Endometrial microvascular endothelial cells (primary cell): Measurements from ENCODE around the gene FBRSL1. TPM values are rescaled to one million over a fixed set of nuclear protein-coding genes. Genes with fewer than 3 reads are reported as not detected.
"Not testable (repeated sequence)": the region's sequence is repeated elsewhere in the genome, so short reads cannot be mapped to it uniquely, and the experiment has no call there.

Experiments used
- in situ Hi-C: cut with HindIII; loops from 2 replicates; pipeline ENCODE4 v1.10.0; 2017; ENCODE audit warnings: low sequenced_read_pairs, low pct_unique_long_range_greater_than_20kb; ENCODE audit errors: inconsistent ontology term
- total RNA-seq: library from RNA; depleted of rRNA; stranded (reverse); fragments of >200 nt; gene quantifications from one replicate; pipeline ENCODE4 v1.2.3, GENCODE V29; 2015; ENCODE audit errors: inconsistent ontology term

The FBRSL1 gene
- total RNA-seq, 1 donor from 2014 or later: 8.3 TPM

GRCh38 chr12:132466241-132467201 is 23.4 kb upstream of the FBRSL1 start:
- in situ Hi-C loops: no loop called here

DNA sequence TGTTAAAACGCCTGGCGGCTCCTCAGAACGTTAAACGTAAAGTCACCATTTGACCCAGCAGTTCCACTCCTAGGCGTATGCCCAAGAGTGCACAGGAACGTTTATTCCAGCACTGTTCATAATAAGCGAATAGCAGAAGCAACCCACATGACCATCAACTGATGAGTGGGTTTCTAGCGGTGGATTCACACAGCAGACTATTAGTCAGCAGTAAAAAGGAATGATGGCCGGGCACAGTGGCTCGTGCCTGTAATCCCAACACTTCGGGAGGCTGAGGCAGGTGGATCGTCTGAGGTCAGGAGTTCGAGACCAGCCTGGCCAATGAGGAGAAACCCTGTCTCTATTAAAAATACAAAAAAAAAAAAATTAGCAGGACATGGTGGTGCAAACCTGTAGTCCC is 22.4 kb upstream of the FBRSL1 start:
- in situ Hi-C loops: no loop called here

- in situ Hi-C loops: no loop called here
These were observed 20.5 kb upstream of the FBRSL1 start for GRCh38 chr12:132469423-132469822.

DNA sequence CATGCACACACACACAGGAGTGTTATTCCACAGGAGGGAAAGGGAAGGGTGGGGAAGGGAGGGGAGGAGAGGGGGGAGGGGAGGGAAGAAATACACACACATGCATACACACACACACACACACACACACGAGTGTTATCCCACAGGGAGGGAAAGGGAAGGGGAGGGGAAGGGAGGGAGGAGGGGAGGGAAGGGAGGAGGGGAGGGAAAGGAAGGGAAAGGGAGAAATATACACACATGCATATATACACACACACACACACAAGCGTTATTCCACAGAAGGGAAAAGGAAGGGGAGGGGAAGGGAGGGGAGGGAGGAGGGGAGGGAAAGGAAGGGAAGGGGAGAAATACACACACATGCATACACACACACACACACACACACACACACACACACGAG is 19.6 kb upstream of the FBRSL1 start:
- in situ Hi-C loops: no loop called here

DNA sequence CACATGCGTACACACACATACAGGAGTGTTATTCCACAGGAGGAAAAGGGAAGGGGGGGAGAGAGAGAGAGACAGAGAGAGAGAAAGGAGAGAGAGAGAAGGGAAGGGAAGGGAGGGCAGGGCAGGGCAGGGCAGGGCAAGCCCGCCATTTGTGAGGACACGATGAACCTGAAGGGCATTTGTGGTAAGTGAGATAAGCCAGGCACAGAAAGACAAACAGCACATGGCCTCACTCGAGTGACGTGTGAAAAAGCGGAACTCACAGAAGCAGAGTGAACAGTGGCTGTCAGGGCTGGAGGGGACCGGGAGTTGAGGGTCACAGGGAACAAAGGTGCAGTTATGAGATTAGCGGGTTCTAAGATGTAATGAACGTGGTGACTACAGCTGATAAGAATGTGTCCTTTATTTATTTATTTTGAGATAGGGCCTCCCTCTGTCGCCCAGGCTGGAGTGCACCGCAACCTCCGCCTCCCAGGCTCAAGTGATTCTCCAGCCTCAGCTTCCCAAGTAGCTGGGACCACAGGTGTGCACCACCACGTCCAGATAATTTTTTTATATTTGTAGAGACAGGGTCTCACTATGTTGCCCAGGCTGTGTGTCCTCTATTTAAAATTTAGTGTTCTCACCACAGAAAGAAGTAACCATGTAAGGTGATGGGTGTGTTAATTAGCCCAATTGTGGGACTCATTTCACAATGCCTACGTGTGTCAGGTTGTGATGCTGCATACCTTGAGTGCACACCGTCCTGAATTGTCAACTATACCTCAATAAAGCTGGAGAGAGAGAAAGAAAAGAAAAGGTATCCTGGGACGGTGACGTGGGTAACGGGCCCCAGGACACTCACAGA is 18.7 kb upstream of the FBRSL1 start:
- in situ Hi-C loops: no loop called here

- in situ Hi-C loops: no loop called here
These were observed 18.1 kb upstream of the FBRSL1 start for GRCh38 chr12:132471858-132472255.

DNA sequence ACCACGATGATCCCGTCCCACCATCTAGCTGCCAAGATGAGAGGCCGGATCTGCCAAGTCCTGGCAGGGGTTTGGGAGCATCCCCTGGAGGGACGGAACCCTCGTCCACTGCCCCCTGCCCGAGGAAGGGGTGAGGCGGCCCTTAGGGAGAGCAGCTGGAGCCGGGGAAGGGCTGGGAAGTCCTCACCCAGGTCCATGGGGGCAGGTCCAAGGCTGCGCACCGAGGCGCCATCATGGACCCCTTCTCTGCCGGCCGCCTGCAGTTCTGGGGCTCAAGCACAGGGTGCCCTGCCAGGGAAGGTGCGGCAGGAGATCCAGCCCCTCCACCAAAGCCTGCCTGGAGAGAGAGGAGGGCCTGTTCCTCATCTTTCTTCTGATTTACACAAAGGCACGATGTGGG is 17.6 kb upstream of the FBRSL1 start:
- in situ Hi-C loops: no loop called here

DNA sequence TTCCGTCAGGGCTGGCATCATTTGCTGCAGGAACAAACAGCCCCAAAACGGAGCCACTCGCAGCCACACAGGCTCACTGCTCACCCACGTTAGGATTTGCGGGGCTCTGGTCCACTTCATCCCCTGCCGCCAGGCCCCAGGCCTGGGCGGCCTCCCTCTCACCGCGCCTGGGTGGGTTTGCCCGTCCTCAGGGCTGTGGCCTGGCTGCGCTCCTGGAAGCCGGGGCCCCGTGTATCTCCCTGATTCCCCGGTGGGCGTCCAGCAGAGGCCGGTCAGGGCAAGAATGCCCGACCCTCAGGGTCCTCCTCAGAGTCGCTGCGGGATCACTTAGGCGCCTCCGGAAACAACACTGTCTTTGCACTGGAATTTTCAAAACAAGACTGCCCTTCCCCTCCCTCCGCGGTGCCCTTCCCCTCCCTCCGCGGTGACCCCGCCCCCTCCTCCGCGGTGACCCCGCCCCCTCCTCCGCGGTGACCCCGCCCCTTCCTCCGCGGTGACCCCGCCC is 15.7 kb upstream of the FBRSL1 start:
- in situ Hi-C loops: no loop called here

DNA sequence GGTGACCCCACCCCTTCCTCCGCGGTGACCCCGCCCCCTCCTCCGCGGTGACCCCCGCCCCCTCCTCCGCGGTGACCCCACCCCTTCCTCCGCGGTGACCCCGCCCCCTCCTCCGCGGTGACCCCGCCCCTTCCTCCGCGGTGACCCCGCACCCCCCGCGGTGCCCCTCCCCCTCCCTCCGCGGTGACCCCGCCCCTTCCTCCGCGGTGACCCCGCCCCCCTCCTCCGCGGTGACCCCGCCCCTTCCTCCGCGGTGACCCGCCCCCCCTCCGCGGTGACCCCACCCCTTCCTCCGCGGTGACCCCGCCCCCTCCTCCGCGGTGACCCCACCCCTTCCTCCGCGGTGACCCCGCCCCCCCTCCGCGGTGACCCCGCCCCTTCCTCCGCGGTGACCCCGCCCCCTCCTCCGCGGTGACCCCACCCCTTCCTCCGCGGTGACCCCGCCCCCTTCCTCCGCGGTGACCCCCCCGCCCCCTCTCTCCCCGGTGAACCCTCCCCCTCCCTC is 15.1 kb upstream of the FBRSL1 start:
- in situ Hi-C loops: not testable (repeated sequence)

DNA sequence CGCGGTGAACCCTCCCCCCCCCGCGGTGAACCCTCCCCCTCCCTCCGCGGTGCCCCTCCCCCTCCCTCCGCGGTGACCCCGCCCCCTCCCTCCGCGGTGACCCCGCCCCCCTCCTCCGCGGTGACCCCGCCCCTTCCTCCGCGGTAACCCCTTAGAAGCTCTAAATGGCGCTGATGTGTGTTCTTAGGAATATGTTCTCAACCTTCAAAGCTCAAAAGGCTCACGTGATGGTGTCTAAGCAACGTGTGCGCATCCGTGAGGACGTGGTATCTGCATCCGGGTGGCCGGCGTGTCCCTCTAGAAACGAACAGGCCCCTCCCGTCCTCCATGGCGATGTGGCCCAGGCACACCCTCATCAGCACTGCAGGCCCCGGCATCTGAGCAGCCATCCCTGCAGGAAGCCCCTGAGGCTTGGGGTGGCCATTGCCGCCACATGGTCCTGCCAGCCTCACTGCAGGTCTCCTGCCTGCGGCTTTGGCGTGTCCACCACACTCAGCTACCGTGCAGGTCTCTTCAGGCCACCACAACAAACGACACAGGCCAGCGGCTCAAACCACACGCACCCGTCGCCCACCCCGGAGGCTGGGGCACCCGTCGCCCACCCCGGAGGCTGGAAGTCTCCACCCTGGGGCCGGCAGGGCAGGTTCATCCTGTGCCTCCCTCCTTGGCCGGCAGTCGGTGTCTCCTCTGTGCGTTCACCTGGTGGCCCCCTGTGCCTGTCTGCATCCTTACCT is 14.5 kb upstream of the FBRSL1 start:
- in situ Hi-C loops: no loop called here

GRCh38 chr12:132476038-132476414 is 13.9 kb upstream of the FBRSL1 start:
- in situ Hi-C loops: no loop called here

DNA sequence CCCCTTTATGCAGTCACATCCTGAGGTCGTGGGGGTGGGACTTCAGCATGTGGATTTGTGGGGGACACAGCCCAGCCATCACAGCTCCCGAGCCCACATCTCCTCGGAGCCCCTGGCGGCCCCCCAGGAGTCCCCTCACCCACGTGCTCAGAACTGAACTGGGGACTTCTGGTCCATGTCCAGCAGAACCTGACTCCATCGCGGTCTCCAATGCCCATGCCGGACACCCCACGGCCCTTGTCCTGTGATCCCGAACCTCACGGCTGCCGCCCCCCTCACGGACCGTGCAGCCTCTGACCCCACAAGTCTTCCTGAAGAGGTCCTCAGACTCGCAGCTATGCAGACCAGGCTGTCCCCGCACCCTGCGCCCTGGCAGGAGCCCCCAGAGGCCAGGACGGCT is 13.5 kb upstream of the FBRSL1 start:
- in situ Hi-C loops: no loop called here

DNA sequence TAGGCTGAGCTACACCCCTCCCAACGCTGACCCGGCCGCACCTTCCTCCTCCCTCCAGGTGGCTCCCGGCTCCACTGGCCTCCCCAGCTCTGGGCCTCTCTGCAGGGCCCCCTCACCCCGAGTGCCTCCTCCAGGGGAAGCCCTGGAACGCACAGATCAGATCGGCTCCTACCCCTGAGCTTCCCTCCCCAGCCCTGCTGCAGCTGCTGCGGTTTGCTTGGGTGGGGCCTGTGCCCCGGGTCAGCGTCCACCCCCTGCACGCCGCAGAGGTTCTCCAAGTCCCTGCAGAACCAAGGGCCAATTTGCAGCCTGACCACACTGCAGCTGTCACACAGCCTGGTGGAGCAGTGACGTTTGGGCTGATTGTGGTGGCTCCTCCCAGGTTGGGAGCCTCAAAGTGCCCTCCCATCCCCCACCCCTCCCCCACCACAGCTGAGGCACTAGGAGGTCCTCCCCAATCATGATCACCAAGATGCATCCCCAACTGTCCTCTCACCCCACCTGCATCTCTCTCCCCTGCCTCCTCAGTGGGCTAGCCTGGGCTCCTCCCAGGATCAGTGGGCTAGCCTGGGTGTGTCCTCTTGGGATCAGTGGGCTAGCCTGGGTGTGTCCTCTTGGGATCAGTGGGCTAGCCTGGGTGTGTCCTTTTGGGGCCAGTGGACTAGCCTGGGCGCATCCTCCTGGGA is 12.8 kb upstream of the FBRSL1 start:
- in situ Hi-C loops: no loop called here

DNA sequence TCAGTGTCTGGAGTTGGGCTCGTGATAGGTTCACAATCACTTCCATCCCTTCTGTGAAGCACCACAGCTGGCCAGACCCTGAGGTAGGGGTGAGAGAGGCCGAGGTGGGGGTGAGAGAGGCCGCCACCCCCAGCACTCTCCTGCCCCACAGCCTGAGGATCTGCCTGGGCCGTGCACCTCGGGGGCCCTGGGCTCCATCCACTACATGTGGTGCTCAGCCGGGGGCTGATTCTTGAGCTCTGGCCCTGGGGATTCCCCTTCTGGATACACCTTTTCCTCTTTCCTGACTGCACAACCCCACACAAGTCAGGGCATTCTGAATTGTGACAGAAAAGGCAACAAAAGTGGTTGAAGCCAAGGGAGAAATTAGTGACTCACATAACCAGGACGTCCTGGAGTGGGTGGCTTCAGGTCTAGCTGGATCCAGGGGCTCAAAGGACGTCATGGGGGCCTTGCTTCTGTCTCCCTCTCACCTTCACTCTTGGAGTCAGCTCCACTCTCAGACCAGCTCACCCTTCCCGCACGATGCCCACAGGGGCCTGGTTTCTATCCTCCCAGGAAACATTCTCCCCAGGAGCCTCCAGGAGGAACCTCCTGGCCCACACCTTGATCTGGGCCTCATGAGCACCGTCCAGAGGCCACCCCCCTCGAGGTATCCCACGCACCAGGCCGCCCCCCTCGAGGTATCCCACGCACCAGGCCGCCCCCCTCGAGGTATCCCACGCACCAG is 12.1 kb upstream of the FBRSL1 start:
- in situ Hi-C loops: no loop called here

GRCh38 chr12:132478433-132478803 is 11.5 kb upstream of the FBRSL1 start:
- in situ Hi-C loops: no loop called here

DNA sequence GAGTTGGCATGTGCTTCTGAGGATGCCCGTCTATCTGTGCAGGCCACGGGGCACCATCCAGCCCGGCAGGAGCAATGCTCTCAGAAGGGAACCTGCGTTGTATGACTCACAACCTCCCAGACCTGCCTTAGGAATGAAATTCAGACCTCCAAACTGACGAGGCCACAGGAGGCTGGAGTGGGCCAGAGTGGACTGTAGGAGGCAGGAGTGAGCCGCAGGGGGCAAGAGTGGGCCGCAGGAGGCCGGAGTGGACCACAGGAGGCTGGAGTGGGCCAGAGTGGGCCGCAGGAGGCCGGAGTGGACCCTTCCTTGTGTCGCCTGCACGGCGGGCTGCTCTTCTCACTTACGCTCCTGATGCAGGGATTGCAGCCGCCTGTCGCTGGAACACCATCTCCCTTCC is 11.1 kb upstream of the FBRSL1 start:
- in situ Hi-C loops: no loop called here

DNA sequence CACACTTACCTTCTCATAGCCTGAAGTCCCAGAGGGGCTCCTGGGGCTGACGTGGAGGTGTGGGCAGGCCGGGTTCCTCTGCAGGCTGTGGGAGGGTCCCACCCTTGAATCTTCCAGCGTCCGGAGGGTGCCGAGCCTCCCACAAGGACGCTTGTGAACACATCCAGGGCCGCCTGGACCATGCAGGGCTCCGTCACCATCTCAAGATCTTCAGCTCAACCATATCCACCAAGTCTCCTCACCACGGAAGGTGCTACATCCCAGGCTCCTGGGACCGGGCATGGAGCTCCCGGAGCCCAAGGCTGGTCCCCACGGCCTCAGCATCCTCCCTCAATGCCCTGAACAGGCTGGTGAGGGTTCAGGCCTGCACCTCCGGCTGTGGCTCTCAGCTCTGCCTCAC is 10.7 kb upstream of the FBRSL1 start:
- in situ Hi-C loops: no loop called here
